GM18508 (cell line): ENCODE measurements around the gene SIAH3.
"Not testable (repeated sequence)": the region's sequence is repeated elsewhere in the genome, so short reads cannot be mapped to it uniquely, and the experiment has no call there.

Source experiments
- ATAC-seq: cut with Tn5 transposase; IDR thresholded peaks from one replicate; pipeline ENCODE4 v1.9.1; 2021; ENCODE audit warnings: moderate number of reproducible peaks; ENCODE audit not compliant: insufficient read depth, unreplicated experiment

The SIAH3 gene

DNA sequence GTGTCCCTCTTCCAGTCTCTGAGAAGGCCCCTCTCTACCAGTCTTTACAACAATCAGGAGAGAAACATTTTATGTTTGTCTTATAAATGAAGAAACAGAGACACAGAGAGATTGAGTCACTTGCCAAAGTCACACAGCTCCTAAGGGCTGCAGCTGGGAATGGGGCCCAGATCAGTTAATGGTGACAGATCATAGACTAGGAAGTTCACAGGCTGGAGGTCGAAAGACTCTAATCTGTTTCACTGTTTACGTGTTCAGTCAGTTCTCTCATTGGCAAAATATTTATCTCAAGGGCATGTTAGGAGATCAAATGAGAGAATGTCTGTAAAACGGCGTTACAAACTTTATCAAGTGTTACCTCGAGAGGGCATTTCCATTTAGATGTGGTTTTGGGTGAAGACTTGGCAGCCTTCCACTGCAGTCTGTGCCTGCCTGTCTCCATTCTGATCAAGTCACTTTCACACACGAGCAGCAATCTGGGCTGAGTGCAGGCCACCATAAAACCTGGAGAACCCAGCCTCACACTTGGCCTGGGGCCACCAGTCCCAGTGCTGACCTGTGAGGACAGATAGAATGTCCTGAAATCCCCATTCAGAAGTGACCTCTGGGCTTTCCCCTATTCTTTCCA lies 65.1 kb downstream of the SIAH3 start:
- ATAC-seq, result no peak

DNA sequence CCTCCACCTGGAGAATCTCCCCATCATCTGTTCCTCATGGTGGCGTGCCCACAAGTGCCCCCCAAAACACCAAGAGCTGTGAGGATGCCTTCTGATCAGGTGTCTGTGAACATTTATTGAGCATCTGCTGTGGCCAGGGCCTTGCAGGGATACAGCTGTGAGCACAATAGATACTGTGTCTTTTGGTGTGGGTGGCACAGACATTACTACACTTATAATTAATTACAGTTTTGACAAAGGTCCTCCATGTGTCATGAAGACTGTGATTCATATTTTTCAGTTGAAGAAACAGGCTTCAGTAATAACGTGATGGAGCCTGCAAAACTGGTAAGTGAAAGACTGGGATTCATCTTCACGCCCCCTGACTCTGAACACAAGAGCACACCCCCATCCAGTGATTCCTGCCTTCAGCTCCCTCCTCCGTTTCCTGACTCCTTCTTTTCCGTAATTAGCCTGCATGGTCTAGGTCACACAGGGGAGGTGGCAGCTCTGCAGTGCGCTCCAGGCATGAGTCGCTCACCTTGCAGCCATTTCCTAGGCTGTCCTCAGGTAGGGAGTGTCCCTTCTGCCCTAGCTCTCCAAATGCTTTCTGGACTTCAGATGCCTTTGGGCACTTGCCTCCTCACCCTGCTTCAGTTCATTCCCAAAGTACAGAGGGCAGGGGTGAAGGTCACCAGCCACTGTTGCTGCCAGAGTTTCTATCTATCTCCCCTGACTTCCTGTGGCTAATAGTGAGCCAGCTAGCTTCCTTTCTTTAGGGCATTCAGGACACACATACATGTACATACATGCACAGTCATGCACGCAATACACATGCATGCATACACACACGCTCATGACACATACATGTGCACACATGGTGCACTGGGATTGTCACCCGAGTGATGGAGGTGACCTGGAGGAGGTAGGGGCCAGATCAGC lies 66.5 kb downstream of the SIAH3 start:
- ATAC-seq, result no peak

DNA sequence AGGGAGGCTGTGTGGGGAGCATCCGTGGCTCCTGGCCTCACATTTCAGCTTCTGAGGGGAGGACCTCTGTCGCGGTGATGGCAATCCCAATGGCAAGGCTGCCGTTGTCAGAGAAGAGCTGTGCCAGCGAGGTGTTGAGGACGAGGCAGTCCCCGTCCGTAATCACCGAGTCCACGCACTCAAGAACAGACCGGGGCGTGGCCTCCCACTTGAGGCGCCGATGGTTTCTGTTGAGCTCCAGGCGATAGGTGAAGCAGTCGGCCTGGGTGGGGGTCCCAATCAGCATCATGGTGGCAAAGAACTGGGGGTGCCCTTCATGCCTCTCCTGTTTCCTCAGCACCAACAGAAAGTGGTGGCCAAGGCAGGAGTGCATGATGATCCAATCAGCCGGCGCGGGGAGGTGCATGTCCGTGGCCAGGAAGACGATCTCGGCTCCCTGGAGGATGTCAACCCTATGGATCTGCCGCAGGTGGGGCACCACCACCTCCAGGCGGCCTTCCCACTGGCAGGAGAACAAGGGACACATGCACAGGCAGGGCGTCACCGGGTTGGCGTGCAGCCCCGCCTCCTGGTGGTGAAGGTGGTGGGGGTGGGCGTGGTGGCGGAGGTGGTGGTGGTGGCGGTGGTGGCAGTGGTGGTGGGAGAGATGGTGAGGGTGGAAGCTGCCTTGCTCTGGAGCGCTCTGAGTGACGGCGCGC lies 68.1 kb downstream of the SIAH3 start:
- no peak for ATAC-seq

DNA sequence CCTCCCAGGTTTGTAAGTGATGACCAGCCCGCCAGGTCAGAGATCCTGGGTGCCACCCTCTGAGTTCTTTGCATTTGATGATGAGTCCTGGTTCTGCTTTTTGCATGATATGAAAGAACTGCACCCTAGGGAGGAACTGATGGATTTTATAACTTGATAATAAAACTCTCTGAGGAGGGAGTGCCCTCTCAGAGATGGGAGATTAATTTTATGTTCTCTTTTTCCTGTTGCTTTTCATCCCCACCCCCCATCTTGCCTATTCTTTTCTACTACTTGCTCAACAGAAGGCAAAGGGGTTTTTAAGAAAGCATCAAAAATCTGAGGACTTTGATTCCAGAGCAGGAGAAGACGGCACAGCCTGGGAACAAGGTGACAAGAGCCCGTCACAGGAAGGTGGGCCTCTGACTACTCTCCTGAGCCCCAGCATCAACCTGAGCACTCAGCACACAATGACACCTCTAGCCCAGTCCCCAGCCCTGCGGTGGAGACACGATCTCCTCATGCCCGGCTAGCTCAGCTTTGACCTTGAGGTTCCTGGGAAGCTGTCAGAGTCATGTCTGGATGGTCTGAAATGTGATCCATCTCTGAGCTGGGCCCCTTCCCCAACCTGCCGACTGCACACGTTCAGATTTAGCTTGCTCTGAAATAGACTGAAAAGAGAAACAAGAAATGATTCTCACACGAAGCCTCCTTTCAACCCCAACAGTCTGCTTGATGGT lies 69.1 kb downstream of the SIAH3 start:
- no peak for ATAC-seq

DNA sequence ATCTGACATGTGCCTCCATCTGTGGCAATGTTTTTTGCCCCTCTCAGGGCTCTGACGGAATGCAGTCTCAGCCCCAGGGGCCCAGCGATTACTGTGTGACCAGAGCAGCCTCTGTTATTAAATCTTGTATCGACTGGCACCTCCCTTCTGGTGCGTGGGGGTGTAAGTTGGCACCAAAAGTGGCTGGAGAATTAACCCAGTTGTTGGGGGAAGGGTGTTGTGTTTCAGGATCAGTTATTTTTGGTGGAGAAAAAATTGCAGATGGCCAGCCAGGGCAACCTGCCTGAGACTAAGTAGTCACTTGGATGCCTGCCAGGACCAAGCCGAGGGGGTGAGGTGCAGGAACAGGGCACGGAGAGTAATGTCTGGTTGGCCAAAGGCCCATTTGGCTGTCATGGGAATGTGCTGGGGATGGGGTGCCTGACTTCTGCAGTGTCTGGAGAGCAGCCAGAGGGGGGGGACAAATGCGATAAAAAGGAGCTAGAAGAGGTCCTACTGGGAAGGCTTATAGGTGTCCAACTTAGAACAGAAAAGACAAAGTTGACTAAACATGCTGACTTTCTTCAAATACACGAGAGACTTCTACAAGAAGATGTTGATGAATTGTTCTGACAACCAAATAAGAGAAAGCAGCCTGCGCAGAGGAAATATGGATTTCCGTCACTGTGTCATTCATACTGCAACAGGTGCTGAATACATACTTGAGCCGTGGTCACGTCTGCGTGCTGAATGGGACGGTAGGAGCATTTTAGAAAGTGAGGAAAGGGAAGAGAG lies 69.8 kb downstream of the SIAH3 start:
- ATAC-seq, result no peak

DNA sequence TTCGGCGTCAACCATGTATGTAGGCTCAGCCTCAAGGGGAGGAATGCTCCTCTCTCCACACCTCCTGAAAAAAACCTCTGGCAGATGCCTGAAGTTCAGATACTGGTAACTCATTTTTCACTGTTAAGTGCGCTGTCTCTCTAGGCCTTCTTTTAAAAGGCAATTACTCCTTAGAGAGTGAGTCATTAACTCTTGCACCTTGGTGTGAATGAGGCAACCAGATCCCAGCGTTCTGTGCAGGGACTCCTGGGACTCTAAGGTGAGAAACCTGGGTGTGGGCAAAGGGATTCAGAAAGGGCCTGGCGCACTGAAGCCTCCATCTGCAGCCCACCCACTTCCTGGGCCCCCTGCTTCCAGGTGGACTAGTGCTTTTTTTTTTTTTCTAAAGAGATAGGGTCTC lies 71.7 kb downstream of the SIAH3 start:
- no peak for ATAC-seq

DNA sequence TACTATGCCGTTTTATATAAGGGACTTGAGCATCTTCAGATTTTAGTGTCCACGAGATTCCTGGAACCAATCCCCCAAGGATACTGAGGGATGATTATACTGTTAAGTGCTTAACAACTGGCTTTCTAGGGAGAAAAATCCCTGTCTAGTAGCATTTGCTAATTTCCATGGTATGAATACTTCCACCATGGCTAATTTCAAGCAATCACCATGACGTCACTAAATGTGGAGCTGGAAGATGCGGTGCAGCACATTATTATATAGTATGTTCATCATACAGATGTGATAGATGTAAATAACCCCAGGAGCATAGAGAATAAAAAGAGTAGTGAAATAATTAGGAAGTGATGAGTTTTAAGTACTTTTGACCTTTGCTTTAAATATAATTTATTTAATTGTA lies 72.7 kb downstream of the SIAH3 start:
- no peak for ATAC-seq

DNA sequence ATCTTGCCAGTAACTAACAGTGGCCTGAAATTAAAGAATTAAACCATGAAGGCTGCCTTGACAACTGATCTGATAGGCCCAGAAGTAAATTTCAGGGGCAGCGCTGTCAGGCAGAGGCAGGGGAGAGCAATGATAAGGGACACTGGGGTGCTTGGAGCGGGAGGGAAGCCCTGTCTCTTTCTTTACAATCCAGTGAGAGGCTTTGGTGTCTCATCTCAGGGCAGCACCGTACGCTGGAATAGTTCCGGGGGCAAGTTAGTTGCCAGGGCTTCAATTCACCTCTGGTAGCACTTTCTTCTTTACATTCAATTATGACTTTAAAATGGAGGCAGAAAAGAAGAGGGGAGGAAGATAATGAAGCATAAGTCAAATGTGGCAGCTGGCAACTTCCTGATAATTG lies 74.8 kb downstream of the SIAH3 start:
- ATAC-seq, result no peak

DNA sequence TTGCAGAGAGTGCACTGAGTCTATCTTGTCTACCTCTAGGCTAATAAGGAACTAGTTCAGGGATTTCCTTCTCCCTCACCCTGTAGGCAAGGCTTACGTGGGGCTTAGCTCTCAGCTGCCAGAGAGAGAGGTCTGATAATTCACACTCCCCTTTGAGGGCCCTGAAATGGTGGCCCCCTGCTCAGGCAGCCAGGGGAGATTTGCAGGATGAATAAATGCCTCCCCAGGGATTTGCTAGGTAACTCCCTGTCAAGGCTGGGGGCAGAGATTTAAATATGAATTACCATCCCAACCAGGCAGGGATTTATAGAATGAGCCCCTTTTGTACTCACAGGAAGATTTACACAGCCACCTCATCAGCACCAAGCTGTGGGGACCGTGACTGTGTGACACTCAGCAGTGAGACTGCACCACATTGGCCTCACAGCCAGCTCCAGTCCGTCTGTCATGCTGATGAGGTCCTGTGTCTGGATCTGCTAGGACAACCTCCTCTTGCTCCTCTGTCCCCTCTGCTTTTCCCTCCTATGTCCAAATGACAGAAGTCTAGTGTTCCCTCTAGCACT lies 76.1 kb downstream of the SIAH3 start:
- ATAC-seq, result no peak

DNA sequence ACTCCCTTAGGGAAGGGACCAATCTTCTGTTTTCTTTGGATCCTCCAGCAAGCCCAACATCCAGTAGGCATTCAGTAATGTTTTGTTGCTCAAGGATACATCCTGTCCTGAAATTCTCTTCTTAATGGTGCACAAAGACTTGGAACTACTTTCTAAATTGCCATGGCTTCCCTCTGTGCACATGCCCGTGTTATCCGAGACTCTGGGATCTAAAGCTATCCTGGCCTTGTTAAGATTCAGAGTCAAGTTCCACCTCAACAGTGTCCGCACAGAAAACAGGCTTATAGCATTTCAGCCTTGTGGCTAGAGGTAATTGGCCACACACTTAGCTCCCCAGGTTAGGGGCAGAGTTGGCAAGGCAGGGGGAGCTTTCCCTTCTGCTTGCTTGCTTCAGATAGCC lies 77.6 kb downstream of the SIAH3 start:
- no peak for ATAC-seq

DNA sequence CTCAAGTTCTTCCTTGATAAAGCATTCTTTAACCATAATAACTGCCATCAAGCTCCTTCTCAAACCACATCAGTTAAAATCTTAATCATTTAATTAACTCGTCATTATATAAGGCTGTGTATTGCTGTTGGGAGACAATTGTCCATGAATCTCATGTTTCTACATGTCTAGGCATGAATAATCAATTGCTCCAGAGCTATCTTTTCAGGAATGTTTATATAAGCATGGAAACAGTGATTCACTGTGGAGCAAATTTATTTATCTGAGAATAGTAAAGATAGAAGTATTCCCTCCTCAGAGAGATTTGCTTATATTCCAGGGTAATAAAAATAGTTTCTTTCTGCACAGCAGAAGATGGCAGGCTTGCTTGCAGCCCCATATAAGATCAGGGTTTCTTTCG lies 78.3 kb downstream of the SIAH3 start:
- ATAC-seq, result no peak

DNA sequence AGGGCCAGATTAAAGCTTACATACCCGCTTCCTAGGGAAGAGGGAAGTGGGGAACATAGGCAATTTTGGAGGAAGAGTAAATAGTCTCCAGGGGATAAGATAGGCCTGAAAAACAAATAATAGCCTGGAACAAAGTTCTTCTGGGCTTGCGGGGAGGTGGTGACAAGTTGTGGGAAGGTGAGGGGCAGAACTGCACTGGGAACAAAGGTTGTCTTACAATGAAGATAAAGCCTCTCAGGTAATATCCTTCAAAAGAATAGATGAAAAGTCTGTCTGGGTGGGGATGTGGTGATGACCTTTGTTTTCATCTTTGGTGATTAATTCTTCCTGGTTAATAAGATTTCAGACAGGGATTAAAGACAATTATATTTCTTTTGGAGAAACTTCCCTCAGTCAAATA lies 80.7 kb downstream of the SIAH3 start:
- no peak for ATAC-seq

DNA sequence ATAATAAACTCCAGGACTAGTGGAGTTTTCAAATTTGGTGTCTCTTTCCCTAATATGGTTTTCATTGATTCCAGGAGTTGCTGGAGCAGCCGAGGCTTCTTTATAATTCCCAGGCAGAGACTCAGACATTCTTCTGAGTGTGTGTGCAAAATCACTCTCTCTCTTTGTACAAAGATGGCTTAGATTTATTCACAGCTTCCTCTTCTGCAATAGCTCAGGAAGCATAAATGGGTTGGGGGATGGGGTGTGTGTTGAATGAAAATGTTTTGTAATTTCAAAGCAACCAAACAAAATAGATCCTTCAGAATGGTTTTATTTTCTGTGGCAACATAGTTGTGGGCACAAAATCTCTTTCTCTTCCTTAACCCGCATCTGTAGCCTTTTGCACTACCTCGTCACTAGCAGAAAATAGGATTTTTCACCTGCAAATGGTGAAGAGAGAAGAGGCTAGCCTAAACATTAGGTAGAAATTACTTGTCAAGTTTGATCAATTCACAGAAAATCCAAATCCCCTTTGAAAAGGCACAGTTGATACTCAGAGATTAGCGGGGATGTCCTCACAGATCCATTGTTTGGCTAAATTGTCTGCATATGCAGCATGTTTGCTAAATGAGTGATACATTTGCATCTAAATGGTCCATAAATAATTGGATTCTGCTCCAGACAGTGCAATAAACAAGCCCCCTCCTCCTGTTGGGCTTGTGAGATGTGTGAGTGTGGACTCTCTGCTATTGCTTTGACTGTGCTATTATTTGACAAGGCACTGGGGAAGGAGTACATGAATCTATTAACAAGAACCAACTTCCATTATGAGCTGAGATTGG lies 82.7 kb downstream of the SIAH3 start:
- no peak for ATAC-seq

DNA sequence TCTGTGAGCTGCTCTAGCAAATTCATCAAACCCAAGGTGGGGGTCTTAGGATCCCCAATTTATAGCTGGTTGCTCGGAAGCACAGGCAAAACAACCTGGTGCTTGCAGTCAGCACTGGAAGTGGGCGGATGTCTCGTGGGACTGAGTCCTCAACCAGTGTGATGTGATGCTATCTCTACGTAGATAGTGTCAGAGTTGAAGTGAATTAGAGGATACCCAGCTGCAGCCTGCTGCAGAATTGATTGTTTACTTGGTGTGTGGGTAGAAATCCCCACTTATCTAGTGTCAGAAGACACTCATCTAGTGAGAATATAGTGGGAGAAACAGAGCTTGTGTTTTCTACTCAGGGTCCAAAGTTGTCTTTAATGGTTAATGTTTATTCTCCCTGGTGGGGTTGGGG lies 86.1 kb downstream of the SIAH3 start:
- ATAC-seq, result no peak

DNA sequence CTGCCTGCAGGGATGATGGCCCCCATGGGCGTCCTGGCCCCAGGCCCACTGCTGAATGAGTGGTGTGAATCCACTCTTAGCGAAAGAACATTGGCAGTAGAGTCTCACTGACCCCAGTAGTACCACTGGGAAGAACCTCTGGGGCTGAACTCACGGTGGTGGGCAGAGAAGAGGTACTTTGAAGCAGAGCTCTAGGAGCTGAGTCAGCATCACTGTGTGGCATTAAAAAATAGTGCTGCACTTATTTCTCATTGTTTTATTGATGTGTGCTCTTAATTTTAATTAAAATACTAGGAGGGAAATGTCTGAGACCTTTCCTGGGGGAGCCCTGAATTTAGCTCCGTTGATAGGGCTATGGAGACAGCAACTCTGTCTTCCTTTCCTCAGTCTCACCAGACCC lies 88.1 kb downstream of the SIAH3 start:
- ATAC-seq, result no peak

DNA sequence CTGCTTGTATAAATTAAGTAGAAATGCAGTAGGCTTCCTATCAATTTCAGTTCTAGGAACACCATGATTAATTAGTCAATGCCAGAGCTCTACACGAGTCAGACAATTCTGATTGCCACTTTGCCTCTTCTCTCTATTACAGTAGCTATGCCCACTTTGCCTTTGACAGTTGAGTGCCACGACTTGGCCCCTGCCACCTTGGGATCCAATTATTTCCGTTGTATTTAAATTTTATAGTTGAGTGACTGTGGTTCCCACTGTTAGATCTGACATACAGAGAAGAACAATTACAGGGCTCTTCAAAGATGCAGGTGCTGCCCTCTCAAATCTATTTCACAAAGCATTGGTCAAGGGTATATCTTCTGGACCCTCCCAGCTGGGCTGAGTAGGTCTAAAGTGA lies 94.0 kb downstream of the SIAH3 start:
- ATAC-seq, result not testable (repeated sequence)

DNA sequence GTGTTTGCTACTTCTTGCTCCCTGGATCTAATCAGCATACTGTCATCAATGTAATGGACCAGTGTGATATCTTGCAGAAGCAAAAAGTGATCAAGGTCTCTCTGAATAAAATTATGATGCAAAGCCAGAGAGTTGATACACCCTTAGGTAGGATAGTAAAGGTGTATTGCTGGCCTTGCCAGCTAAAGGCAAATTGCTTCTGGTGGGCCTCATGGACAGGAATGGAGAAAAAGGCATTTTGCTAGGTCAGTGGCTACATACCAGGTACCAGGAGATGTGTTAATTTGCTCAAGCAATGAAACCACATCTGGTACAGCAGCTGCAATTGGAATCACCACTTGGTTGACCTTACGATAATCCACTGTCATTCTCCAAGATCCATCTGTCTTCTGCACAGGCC lies 95.1 kb downstream of the SIAH3 start:
- not testable (repeated sequence) for ATAC-seq

DNA sequence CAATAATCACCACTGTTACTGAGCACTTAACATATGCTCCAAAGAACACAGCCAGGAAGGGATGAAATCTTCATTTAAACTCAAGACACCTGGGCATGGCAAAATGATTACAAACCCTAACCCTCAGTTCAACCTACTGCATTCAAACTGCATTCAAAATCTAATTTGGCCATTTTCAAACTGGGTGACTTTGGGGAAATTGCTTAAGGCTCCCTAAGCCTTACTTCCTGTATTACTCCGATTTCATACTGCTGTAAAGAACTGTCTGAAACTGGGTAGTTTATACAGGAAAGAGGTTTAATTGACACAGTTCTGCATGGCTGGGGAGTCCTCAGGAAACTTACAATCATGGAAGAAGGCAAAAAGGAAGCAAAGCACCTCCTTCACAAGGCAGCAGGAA lies 99.0 kb downstream of the SIAH3 start:
- no peak for ATAC-seq

DNA sequence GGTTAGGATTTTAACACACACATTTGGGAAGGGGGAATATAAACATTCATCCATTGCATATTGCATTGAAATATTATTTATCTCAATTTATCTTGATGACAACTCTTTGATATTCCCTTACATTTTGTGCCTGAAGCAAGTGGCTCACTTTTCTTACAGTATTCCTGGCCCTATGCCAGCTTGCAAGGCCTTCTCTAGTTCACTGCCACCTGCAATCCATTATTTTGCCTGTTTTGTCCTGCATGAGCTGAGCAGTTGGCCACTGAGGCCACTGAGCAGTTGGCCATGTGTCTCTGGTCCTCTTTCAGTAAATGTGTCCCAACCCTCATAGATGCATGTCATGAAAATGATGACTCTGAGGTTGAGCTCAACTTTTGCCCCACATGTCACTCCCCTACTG lies 99.7 kb downstream of the SIAH3 start:
- no peak for ATAC-seq
